ENCODE measurements around the gene ASPDH. TPM values are rescaled to one million over a fixed set of nuclear protein-coding genes. Genes with fewer than 3 reads are reported as not detected.

ASPDH gene
- total RNA-seq, 1 experiment from 2014 or later: not detected

GRCh38 chr19:50549059-50549926, 35.6 kb upstream of the ASPDH start:
- BruUV-seq (replicated peaks): no TSS peak
- Histone ChIP-seq H3K4me3 (replicated peaks in 1 of 2; ENCODE audit: low read depth in 1 of 2, low read length in 2 of 2) (no peak overlapping the region), H3K4me2 (ENCODE audit: low read length) (no peak overlapping the region), H3K79me2 (ENCODE audit: insufficient read depth, low read length) (no peaks in the 10 kb centered on the region), H4K20me1 (ENCODE audit: insufficient read depth) (no peaks in the 10 kb centered on the region), H3K27ac (ENCODE audit: low read depth, low read length) (no peak overlapping the region), H3K9ac (ENCODE audit: low read length) (no peak overlapping the region), H2AFZ (ENCODE audit: low read depth, low read length, poor library complexity, severe bottlenecking) (no peak overlapping the region), H3K9me2 (ENCODE audit: insufficient read depth) (no peaks in the 10 kb centered on the region), H3K36me3 (ENCODE audit: control insufficient read depth in 1 of 2, insufficient read depth in 2 of 2, low read length in 2 of 2) (no peaks in the 10 kb centered on the region), H3K9me3 (ENCODE audit: control insufficient read depth in 1 of 2, insufficient read depth in 1 of 2, low read depth in 1 of 2, low read length in 2 of 2) (no peaks in the 10 kb centered on the region), H3K4me1 (ENCODE audit: control insufficient read depth in 1 of 2, insufficient read depth in 2 of 2, low read length in 2 of 2) (no peaks in the 10 kb centered on the region), H3K27me3 (ENCODE audit: insufficient read depth, low read length) (no peaks in the 10 kb centered on the region)
- TF ChIP-seq JUND (IDR thresholded peaks at IDR 0.05) (no peak), TCF7L2 (IDR thresholded peaks at IDR 0.05; ENCODE audit: borderline replicate concordance, extremely low read depth, insufficient read depth, insufficient read length) (no peak), POLR2AphosphoS5 (IDR thresholded peaks at IDR 0.05; ENCODE audit: low read depth, low read length) (no peak), ZFX (IDR thresholded peaks at IDR 0.05) (no peak), FOSL1 (IDR thresholded peaks at IDR 0.05; ENCODE audit: low read depth) (no peak)
- intact Hi-C loops (cut with micrococcal nuclease): no loop called here
- POLR2A ChIA-PET: no interaction called here
- RAD21 ChIA-PET (ENCODE audit: low non-redundant PET in 1 of 2, low total read pairs in 2 of 2, uncharacterized antibody in 2 of 2, unreplicated experiment in 2 of 2): no interaction called here
- DNase-seq (ENCODE audit: low read depth, low spot score): no peak
- no peak for ATAC-seq
- CTCF ChIA-PET: interaction anchor here (0.7 kb wide), 1 partner anchor 234 kb away, joined by 4 read pairs; no protein-coding TSS in a partner anchor

- POLR2A ChIA-PET: no interaction called here
- TF ChIP-seq CEBPB (IDR thresholded peaks at IDR 0.05; ENCODE audit: low read depth) (no peak), ATF3 (IDR thresholded peaks at IDR 0.05) (no peak), CTCF (IDR thresholded peaks at IDR 0.05 in 2 of 3, conservative IDR thresholded peaks at IDR 0.05 in 1 of 3; ENCODE audit: borderline replicate concordance in 1 of 3, insufficient read depth in 1 of 3, low read depth in 2 of 3, low read length in 2 of 3) (no peak), ZBTB33 (IDR thresholded peaks at IDR 0.05; ENCODE audit: extremely low read depth, insufficient replicate concordance, low read length) (no peak), SP1 (IDR thresholded peaks at IDR 0.05; ENCODE audit: low read depth) (no peak), EZH2phosphoT487 (IDR thresholded peaks at IDR 0.05; ENCODE audit: borderline replicate concordance) (no peak), ZFX (IDR thresholded peaks at IDR 0.05) (no peak), EZH2 (IDR thresholded peaks at IDR 0.05) (no peak), EGR1 (IDR thresholded peaks at IDR 0.05; ENCODE audit: low read depth) (no peak), TCF7L2 (IDR thresholded peaks at IDR 0.05; ENCODE audit: borderline replicate concordance, extremely low read depth, insufficient read depth, insufficient read length) (no peak), POLR2A (IDR thresholded peaks at IDR 0.05; ENCODE audit: borderline replicate concordance, extremely low read depth, insufficient read depth, insufficient read length) (no peak)
These were observed 34.7 kb upstream of the ASPDH start for GRCh38 chr19:50548191-50549058.

More at GRCh38 chr19:50548191-50549058, 34.7 kb upstream of the ASPDH start:
- Histone ChIP-seq H3K9me3 (ENCODE audit: control insufficient read depth in 1 of 2, insufficient read depth in 1 of 2, low read depth in 1 of 2, low read length in 2 of 2) (no peaks in the 10 kb centered on the region), H3K4me3 (replicated peaks in 1 of 2; ENCODE audit: low read depth in 1 of 2, low read length in 2 of 2) (no peak overlapping the region), H3K27ac (ENCODE audit: low read depth, low read length) (no peak overlapping the region), H4K20me1 (ENCODE audit: insufficient read depth) (no peaks in the 10 kb centered on the region), H3K27me3 (ENCODE audit: insufficient read depth, low read length) (no peaks in the 10 kb centered on the region), H3K4me2 (ENCODE audit: low read length) (no peak overlapping the region), H3K4me1 (ENCODE audit: control insufficient read depth in 1 of 2, insufficient read depth in 2 of 2, low read length in 2 of 2) (no peaks in the 10 kb centered on the region), H3K9ac (ENCODE audit: low read length) (no peak overlapping the region), H2AFZ (ENCODE audit: low read depth, low read length, poor library complexity, severe bottlenecking) (no peak overlapping the region), H3K9me2 (ENCODE audit: insufficient read depth) (no peaks in the 10 kb centered on the region), H3K36me3 (ENCODE audit: control insufficient read depth in 1 of 2, insufficient read depth in 2 of 2, low read length in 2 of 2) (no peaks in the 10 kb centered on the region), H3K79me2 (ENCODE audit: insufficient read depth, low read length) (no peaks in the 10 kb centered on the region)
- BruUV-seq (replicated peaks): no TSS peak
- ChIA-PET RAD21 (ENCODE audit: low non-redundant PET in 1 of 2, low total read pairs in 2 of 2, uncharacterized antibody in 2 of 2, unreplicated experiment in 2 of 2) (no interaction called here), CTCF (interaction anchor here (1.7 kb wide), 1 partner anchor 8 kb away, joined by 6 read pairs; no protein-coding TSS in a partner anchor)
- ATAC-seq (no peak), DNase-seq (ENCODE audit: low read depth, low spot score) (no peak)
- intact Hi-C loops (cut with micrococcal nuclease): no loop called here
